Effector CD8-positive, alpha-beta T cell (primary cell): ENCODE measurements around the gene CBARP.
A peak's percentile ranks its signal among the peaks of the same experiment; 100 is the strongest.

Experiments
- DNase-seq: peaks from one replicate; lab custom pipeline; 2025; lab: John Stamatoyannopoulos, UW

The CBARP gene

GRCh38 chr19:1265615-1266128 lies 27.9 kb upstream of the CBARP start:
- no peak for DNase-seq

GRCh38 chr19:1264801-1265614 lies 27.2 kb upstream of the CBARP start:
- no peak for DNase-seq

GRCh38 chr19:1263188-1263587 lies 25.4 kb upstream of the CBARP start:
- no peak for DNase-seq

GRCh38 chr19:1262623-1263123 lies 24.9 kb upstream of the CBARP start:
- DNase-seq = no peak

- DNase-seq = peak; percentile 44
Measured at GRCh38 chr19:1261798-1262622, 24.2 kb upstream of the CBARP start.

- no peak for DNase-seq
Measured at GRCh38 chr19:1261538-1261797, 23.7 kb upstream of the CBARP start.

- DNase-seq = peak; percentile 95
Measured at GRCh38 chr19:1260749-1261537, 23.1 kb upstream of the CBARP start.

GRCh38 chr19:1259876-1260748 lies 22.3 kb upstream of the CBARP start:
- DNase-seq = peak; percentile 42

GRCh38 chr19:1259206-1259875 lies 21.5 kb upstream of the CBARP start:
- peak; percentile 53 for DNase-seq

GRCh38 chr19:1258707-1259205 lies 21.0 kb upstream of the CBARP start:
- no peak for DNase-seq

GRCh38 chr19:1258163-1258492 lies 20.3 kb upstream of the CBARP start:
- DNase-seq = no peak

GRCh38 chr19:1257475-1258162 lies 19.8 kb upstream of the CBARP start:
- no peak for DNase-seq

- DNase-seq = no peak
Measured at GRCh38 chr19:1256646-1257474, 19.1 kb upstream of the CBARP start.

GRCh38 chr19:1255186-1256161 lies 17.7 kb upstream of the CBARP start:
- DNase-seq = no peak

GRCh38 chr19:1254530-1255185 lies 16.9 kb upstream of the CBARP start:
- no peak for DNase-seq

GRCh38 chr19:1254081-1254527 lies 16.3 kb upstream of the CBARP start:
- DNase-seq = no peak

GRCh38 chr19:1253514-1254080 lies 15.8 kb upstream of the CBARP start:
- no peak for DNase-seq
